HG02840 (cell line): ENCODE results near the gene LPIN2.
"Not testable (repeated sequence)": the region's sequence is repeated elsewhere in the genome, so short reads cannot be mapped to it uniquely, and the experiment has no call there.

Source experiments
- ATAC-seq: cut with Tn5 transposase; IDR thresholded peaks from one replicate; pipeline ENCODE4 v1.9.1; 2021; ENCODE audit warnings: mild to moderate bottlenecking, moderate library complexity, moderate number of reproducible peaks; ENCODE audit not compliant: unreplicated experiment, low FRiP score

Gene LPIN2

GRCh38 chr18:3008541-3008940 lies 4.4 kb downstream of the LPIN2 start:
- no peak for ATAC-seq

GRCh38 chr18:3007491-3007890 lies 5.5 kb downstream of the LPIN2 start:
- ATAC-seq = no peak

GRCh38 chr18:3005462-3005861 lies 7.5 kb downstream of the LPIN2 start:
- ATAC-seq = no peak

- ATAC-seq = not testable (repeated sequence)
Measured at GRCh38 chr18:3003766-3004165, 9.2 kb downstream of the LPIN2 start.

GRCh38 chr18:3002732-3003131 lies 10.2 kb downstream of the LPIN2 start:
- ATAC-seq = no peak

GRCh38 chr18:2998644-2999043 lies 14.3 kb downstream of the LPIN2 start:
- no peak for ATAC-seq

GRCh38 chr18:2997846-2998564 lies 14.9 kb downstream of the LPIN2 start:
- no peak for ATAC-seq

GRCh38 chr18:2997429-2997828 lies 15.5 kb downstream of the LPIN2 start:
- no peak for ATAC-seq

- ATAC-seq = peak; percentile 75
Measured at GRCh38 chr18:2994603-2995432, 18.1 kb downstream of the LPIN2 start.

GRCh38 chr18:2994020-2994589 lies 18.8 kb downstream of the LPIN2 start:
- no peak for ATAC-seq

- no peak for ATAC-seq
Measured at GRCh38 chr18:2992995-2993877, 19.7 kb downstream of the LPIN2 start.

- ATAC-seq = no peak
Measured at GRCh38 chr18:2990956-2991640, 21.8 kb downstream of the LPIN2 start.

- ATAC-seq = no peak
Measured at GRCh38 chr18:2987876-2988790, 24.8 kb downstream of the LPIN2 start.

- ATAC-seq = no peak
Measured at GRCh38 chr18:2986150-2986865, 26.6 kb downstream of the LPIN2 start.

GRCh38 chr18:2985628-2986027 lies 27.3 kb downstream of the LPIN2 start:
- no peak for ATAC-seq

- no peak for ATAC-seq
Measured at GRCh38 chr18:2984703-2985261, 28.2 kb downstream of the LPIN2 start.

- ATAC-seq = no peak
Measured at GRCh38 chr18:2984091-2984490, 28.9 kb downstream of the LPIN2 start.

GRCh38 chr18:2983296-2983695 lies 29.6 kb downstream of the LPIN2 start:
- no peak for ATAC-seq
